Fibroblast of lung (primary cell): ENCODE measurements around the gene RGP1.

Source experiments
- EZH2 ChIP-seq: IDR thresholded peaks from 2 replicates; pipeline ENCODE4 v1.5.1; 2012; ENCODE audit warnings: low read length, control low read depth, mild to moderate bottlenecking; ENCODE audit errors: missing control alignments
- TF ChIP-seq, protein P1 (sequence below), 2 donors: IDR thresholded peaks in 1 of 2; conservative IDR thresholded peaks in 1 of 2; 1 replicate in 1 of 2; 2 replicates in 1 of 2; pipeline ENCODE4 v1.5.1; 2011 to 2012; ENCODE audit warnings: low read length in 2 of 2, control low read depth in 1 of 2, inconsistent platforms in 1 of 2, low read depth in 1 of 2, mild to moderate bottlenecking in 1 of 2

- TF ChIP-seq, protein P1, sequence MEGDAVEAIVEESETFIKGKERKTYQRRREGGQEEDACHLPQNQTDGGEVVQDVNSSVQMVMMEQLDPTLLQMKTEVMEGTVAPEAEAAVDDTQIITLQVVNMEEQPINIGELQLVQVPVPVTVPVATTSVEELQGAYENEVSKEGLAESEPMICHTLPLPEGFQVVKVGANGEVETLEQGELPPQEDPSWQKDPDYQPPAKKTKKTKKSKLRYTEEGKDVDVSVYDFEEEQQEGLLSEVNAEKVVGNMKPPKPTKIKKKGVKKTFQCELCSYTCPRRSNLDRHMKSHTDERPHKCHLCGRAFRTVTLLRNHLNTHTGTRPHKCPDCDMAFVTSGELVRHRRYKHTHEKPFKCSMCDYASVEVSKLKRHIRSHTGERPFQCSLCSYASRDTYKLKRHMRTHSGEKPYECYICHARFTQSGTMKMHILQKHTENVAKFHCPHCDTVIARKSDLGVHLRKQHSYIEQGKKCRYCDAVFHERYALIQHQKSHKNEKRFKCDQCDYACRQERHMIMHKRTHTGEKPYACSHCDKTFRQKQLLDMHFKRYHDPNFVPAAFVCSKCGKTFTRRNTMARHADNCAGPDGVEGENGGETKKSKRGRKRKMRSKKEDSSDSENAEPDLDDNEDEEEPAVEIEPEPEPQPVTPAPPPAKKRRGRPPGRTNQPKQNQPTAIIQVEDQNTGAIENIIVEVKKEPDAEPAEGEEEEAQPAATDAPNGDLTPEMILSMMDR (conservative IDR thresholded peaks at IDR 0.05 in 1 of 2, IDR thresholded peaks at IDR 0.05 in 1 of 2; ENCODE audit: low read depth in 1 of 2, low read length in 2 of 2), result no peak
- no peak for TF ChIP-seq EZH2
Measured at GRCh38 chr9:35757892-35758275, 8.8 kb downstream of the RGP1 start.
